H1 (cell line): Measurements from ENCODE around the gene TKFC. TPM values are rescaled to one million over a fixed set of nuclear protein-coding genes. Genes with fewer than 3 reads are reported as not detected.

Experiments used
- ASH2L ChIP-seq: fragments of 200-600, 300-600 bp; sonication (generic); IDR thresholded peaks from one replicate; pipeline ENCODE4 v1.7.1; 2017; ENCODE audit warnings: low read length
- BACH1 ChIP-seq: IDR thresholded peaks from 2 replicates; pipeline ENCODE4 v1.6.1; 2012; ENCODE audit warnings: low read length, improper control_type of control experiment
- CTBP2 ChIP-seq: IDR thresholded peaks from 2 replicates; pipeline ENCODE4 v1.7.0; 2011; ENCODE audit warnings: borderline replicate concordance, mild to moderate bottlenecking, moderate library complexity, mixed read lengths, low read length; ENCODE audit not compliant: insufficient read depth, insufficient read length
- CTCF ChIP-seq, 3 experiments: IDR thresholded peaks; 1 replicate in 2 of 3; 2 replicates in 1 of 3; pipeline versions ENCODE4 v1.5.1 to v1.6.1; 2011; ENCODE audit warnings: low read length in 3 of 3, mild to moderate bottlenecking in 3 of 3, inconsistent platforms in 2 of 3, low read depth in 1 of 3, moderate library complexity in 1 of 3; ENCODE audit not compliant: insufficient read depth in 1 of 3; ENCODE audit errors: control extremely low read depth in 1 of 3
- EP300 ChIP-seq, 2 experiments: IDR thresholded peaks; 1 replicate in 1 of 2; 2 replicates in 1 of 2; pipeline ENCODE4 v1.6.1; 2011 to 2012; ENCODE audit warnings: low read depth in 2 of 2, low read length in 2 of 2, mild to moderate bottlenecking in 2 of 2, borderline replicate concordance in 1 of 2, inconsistent platforms in 1 of 2, moderate library complexity in 1 of 2
- FOSL1 ChIP-seq: IDR thresholded peaks from 2 replicates; pipeline ENCODE4 v1.6.1; 2011; ENCODE audit warnings: mild to moderate bottlenecking, low read depth, low read length, moderate library complexity; ENCODE audit not compliant: insufficient read depth
- HDAC6 ChIP-seq: IDR thresholded peaks from one replicate; pipeline ENCODE4 v1.7.1; 2012; ENCODE audit warnings: low read depth, mild to moderate bottlenecking, inconsistent platforms, low read length, moderate library complexity
- KDM1A ChIP-seq: fragments of 200-600, 300-600 bp; sonication (generic); IDR thresholded peaks from 2 replicates; pipeline ENCODE4 v1.7.1; 2016; ENCODE audit warnings: mild to moderate bottlenecking, low read length, borderline replicate concordance
- KDM4A ChIP-seq: IDR thresholded peaks from one replicate; pipeline ENCODE4 v1.7.1; 2012; ENCODE audit warnings: low read depth, mild to moderate bottlenecking, moderate library complexity, low read length, inconsistent platforms; ENCODE audit not compliant: severe bottlenecking
- KDM5A ChIP-seq: fragments of 200-600 bp; IDR thresholded peaks from 2 replicates; pipeline ENCODE4 v1.7.1; 2012; ENCODE audit warnings: mild to moderate bottlenecking, low read length, inconsistent platforms, mixed read lengths
- MAFK ChIP-seq: IDR thresholded peaks from 2 replicates; pipeline ENCODE4 v1.6.1; 2012; ENCODE audit warnings: low read depth, mild to moderate bottlenecking, improper control_type of control experiment, low read length
- NRF1 ChIP-seq: IDR thresholded peaks from 2 replicates; pipeline ENCODE4 v1.6.1; 2011; ENCODE audit warnings: mild to moderate bottlenecking, low read depth, low read length, improper control_type of control experiment
- PHF8 ChIP-seq: fragments of 200-600 bp; sonication (generic); conservative IDR thresholded peaks from 2 replicates; pipeline ENCODE4 v1.7.1; 2012; ENCODE audit warnings: low read depth, mild to moderate bottlenecking, inconsistent platforms, low read length, moderate library complexity
- POLR2A ChIP-seq, 2 experiments: IDR thresholded peaks; 1 replicate in 1 of 2; 2 replicates in 1 of 2; pipeline ENCODE4 v1.6.1; 2011; ENCODE audit warnings: low read depth in 2 of 2, low read length in 2 of 2, mild to moderate bottlenecking in 2 of 2; ENCODE audit errors: control extremely low read depth in 1 of 2
- POU5F1 ChIP-seq: IDR thresholded peaks from 2 replicates; pipeline ENCODE4 v1.6.1; 2011; ENCODE audit warnings: low read depth, mild to moderate bottlenecking, low read length, moderate library complexity
- RXRA ChIP-seq: IDR thresholded peaks from 2 replicates; pipeline ENCODE4 v1.6.1; 2011; ENCODE audit warnings: low read depth, mild to moderate bottlenecking, low read length, moderate library complexity; ENCODE audit not compliant: insufficient read depth
- TCF12 ChIP-seq: IDR thresholded peaks from 2 replicates; pipeline ENCODE4 v1.6.1; 2011; ENCODE audit warnings: low read depth, mild to moderate bottlenecking, low read length
- TEAD4 ChIP-seq: IDR thresholded peaks from 2 replicates; pipeline ENCODE4 v1.6.1; 2012; ENCODE audit warnings: low read depth, low read length, inconsistent platforms, mixed read lengths
- polyA plus RNA-seq, 7 experiments: library from polyadenylated mRNA; depleted of rRNA in 3 of 7; stranded (reverse) in 5 of 7; unstranded in 2 of 7; fragments of >200 nt in 5 of 7; fragments of 200-250 nt in 2 of 7; gene quantifications; 1 replicate in 5 of 7; 2 replicates in 1 of 7; 4 replicates in 1 of 7; pipeline versions ENCODE4 v1.2.1 to v1.2.3, GENCODE V29; 2011 to 2013; ENCODE audit warnings: missing spikeins in 2 of 7, mixed read lengths in 2 of 7
- total RNA-seq: library from RNA; stranded (reverse); fragmentation: NEBNext Ultra II Directional; extraction: Animal tissue kit (Norgen Biotek cat#: 25700); gene quantifications from 2 replicates; pipeline ENCODE4 v1.2.1, GENCODE V29; 2021
- TF ChIP-seq, protein P1 (sequence below): IDR thresholded peaks from 2 replicates; pipeline ENCODE4 v1.6.1; 2011; ENCODE audit warnings: low read depth, mild to moderate bottlenecking, low read length; ENCODE audit not compliant: insufficient read depth
- TF ChIP-seq, protein P2 (sequence below): IDR thresholded peaks from 2 replicates; pipeline ENCODE4 v1.6.1; 2012; ENCODE audit warnings: inconsistent platforms

The TKFC gene
- total and polyA plus RNA-seq, 2 of the 8 experiments (the other 6 are each of a cell fraction or from before 2014, with no cell fraction given) = 53.5 to 55.0 TPM

GRCh38 chr11:61361741-61362541 lies 28.9 kb downstream of the TKFC start, which contains the start of the genes CYB561A3 and TMEM138 (continued):
- TF ChIP-seq CTCF (IDR thresholded peaks at IDR 0.05; ENCODE audit: control extremely low read depth in 1 of 3, insufficient read depth in 1 of 3, low read depth in 1 of 3, low read length in 3 of 3) (peak in 1 of 3 experiments; percentile 1; a peak in 1 of 4 replicates), POU5F1 (no peak), RXRA (no peak), KDM4A (peak; percentile 28), FOSL1 (no peak), POLR2A (IDR thresholded peaks at IDR 0.05; ENCODE audit: control extremely low read depth in 1 of 2, low read depth in 2 of 2, low read length in 2 of 2) (peak; percentile 94 to 99), MAFK (no peak), KDM5A (no peak), BACH1 (no peak), EP300 (IDR thresholded peaks at IDR 0.05; ENCODE audit: borderline replicate concordance in 1 of 2, low read depth in 2 of 2, low read length in 2 of 2) (no peak), HDAC6 (no peak), PHF8 (peak; percentile 97), CTBP2 (no peak), TCF12 (no peak), KDM1A (no peak), TEAD4 (0 out of 2 replicates have a peak, but pooled peaks have one; percentile 26), ASH2L (peak; percentile 86), NRF1 (no peak)
- TF ChIP-seq, protein P1, sequence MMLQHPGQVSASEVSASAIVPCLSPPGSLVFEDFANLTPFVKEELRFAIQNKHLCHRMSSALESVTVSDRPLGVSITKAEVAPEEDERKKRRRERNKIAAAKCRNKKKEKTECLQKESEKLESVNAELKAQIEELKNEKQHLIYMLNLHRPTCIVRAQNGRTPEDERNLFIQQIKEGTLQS = no peak
- TF ChIP-seq, protein P2, sequence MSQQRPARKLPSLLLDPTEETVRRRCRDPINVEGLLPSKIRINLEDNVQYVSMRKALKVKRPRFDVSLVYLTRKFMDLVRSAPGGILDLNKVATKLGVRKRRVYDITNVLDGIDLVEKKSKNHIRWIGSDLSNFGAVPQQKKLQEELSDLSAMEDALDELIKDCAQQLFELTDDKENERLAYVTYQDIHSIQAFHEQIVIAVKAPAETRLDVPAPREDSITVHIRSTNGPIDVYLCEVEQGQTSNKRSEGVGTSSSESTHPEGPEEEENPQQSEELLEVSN = peak; percentile 94
